IgD-negative memory B cell (primary cell): Measurements from ENCODE around the gene TMEM220. TPM values are rescaled to one million over a fixed set of nuclear protein-coding genes. Genes with fewer than 3 reads are reported as not detected.

ENCODE experiments used
- H3K27ac Mint-ChIP-seq, 3 donors: one replicate each; pipeline ENCODE4 v1.8.0; 2020 to 2022; ENCODE audit warnings: mild to moderate bottlenecking in 3 of 3, mixed read lengths in 3 of 3, moderate library complexity in 1 of 3
- H3K27me3 Mint-ChIP-seq: one replicate; pipeline ENCODE4 v1.8.0; 2021; ENCODE audit warnings: mixed read lengths
- H3K36me3 Mint-ChIP-seq: one replicate; pipeline ENCODE4 v1.8.0; 2020; ENCODE audit warnings: mild to moderate bottlenecking, mixed read lengths
- H3K4me1 Mint-ChIP-seq, 3 donors: one replicate each; pipeline ENCODE4 v1.8.0; 2020 to 2022; ENCODE audit warnings: mixed read lengths in 3 of 3, mild to moderate bottlenecking in 1 of 3
- H3K4me3 Mint-ChIP-seq, 4 donors: one replicate each; pipeline ENCODE4 v1.8.0; 2020 to 2022; ENCODE audit warnings: mild to moderate bottlenecking in 4 of 4, mixed read lengths in 4 of 4, moderate library complexity in 3 of 4
- H3K9me3 Mint-ChIP-seq, 3 donors: one replicate each; pipeline ENCODE4 v1.8.0; 2020 to 2021; ENCODE audit warnings: mixed read lengths in 3 of 3, mild to moderate bottlenecking in 1 of 3
- polyA plus RNA-seq: library from polyadenylated mRNA; unstranded; fragments of 300-500 nt; fragmentation: Illumina TruSeq; gene quantifications from one replicate; pipeline ENCODE4 v1.2.3, GENCODE V29; 2021

Gene TMEM220
- polyA plus RNA-seq, 1 donor from 2014 or later = 3.6 TPM

GRCh38 chr17:10683853-10684252, 46.0 kb downstream of the TMEM220 start:
- Mint-ChIP-seq H3K4me3 (no peak overlapping the region), H3K27me3 (no peaks in the 10 kb centered on the region), H3K36me3 (peaks cover 8% of the 10 kb centered on the region), H3K27ac (no peak overlapping the region), H3K9me3 (no peaks in the 10 kb centered on the region), H3K4me1 (peaks cover 0 to 5% (median 0%) of the 10 kb centered on the region in 3 donors)

- H3K4me1 Mint-ChIP-seq = no peaks in the 10 kb centered on the region
- no peaks in the 10 kb centered on the region for H3K9me3 Mint-ChIP-seq
- peaks cover 7% of the 10 kb centered on the region for H3K36me3 Mint-ChIP-seq
- peak overlapping the region in 1 of 3 donors; percentile 37 for H3K27ac Mint-ChIP-seq
- H3K4me3 Mint-ChIP-seq = no peak overlapping the region
- no peaks in the 10 kb centered on the region for H3K27me3 Mint-ChIP-seq
Measured at GRCh38 chr17:10681866-10682446, 47.9 kb downstream of the TMEM220 start.

- Mint-ChIP-seq H3K36me3 (peaks cover 6% of the 10 kb centered on the region), H3K27ac (no peak overlapping the region), H3K27me3 (no peaks in the 10 kb centered on the region), H3K4me3 (no peak overlapping the region), H3K4me1 (no peaks in the 10 kb centered on the region), H3K9me3 (no peaks in the 10 kb centered on the region)
Measured at GRCh38 chr17:10674704-10675103, 55.1 kb downstream of the TMEM220 start.

- peaks cover 6% of the 10 kb centered on the region for H3K36me3 Mint-ChIP-seq
- H3K27ac Mint-ChIP-seq = no peak overlapping the region
- H3K4me1 Mint-ChIP-seq = no peaks in the 10 kb centered on the region
- H3K9me3 Mint-ChIP-seq = no peaks in the 10 kb centered on the region
- H3K27me3 Mint-ChIP-seq = no peaks in the 10 kb centered on the region
- no peak overlapping the region for H3K4me3 Mint-ChIP-seq
Measured at GRCh38 chr17:10673312-10673711, 56.5 kb downstream of the TMEM220 start.

- Mint-ChIP-seq H3K4me1 (no peaks in the 10 kb centered on the region), H3K27me3 (no peaks in the 10 kb centered on the region), H3K27ac (no peak overlapping the region)
Measured at GRCh38 chr17:10668775-10669174, 61.0 kb downstream of the TMEM220 start.

GRCh38 chr17:10666906-10667305, 62.9 kb downstream of the TMEM220 start:
- Mint-ChIP-seq H3K27ac (no peak overlapping the region), H3K36me3 (peaks cover 15% of the 10 kb centered on the region), H3K4me3 (no peak overlapping the region), H3K9me3 (no peaks in the 10 kb centered on the region), H3K27me3 (no peaks in the 10 kb centered on the region), H3K4me1 (no peaks in the 10 kb centered on the region)

More at GRCh38 chr17:10668775-10669174, 61.0 kb downstream of the TMEM220 start:
- no peaks in the 10 kb centered on the region for H3K9me3 Mint-ChIP-seq
- no peak overlapping the region for H3K4me3 Mint-ChIP-seq
- H3K36me3 Mint-ChIP-seq = peaks cover 11% of the 10 kb centered on the region

- no peak overlapping the region for H3K4me3 Mint-ChIP-seq
- no peaks in the 10 kb centered on the region for H3K4me1 Mint-ChIP-seq
- no peak overlapping the region for H3K27ac Mint-ChIP-seq
- H3K36me3 Mint-ChIP-seq = peaks cover 15% of the 10 kb centered on the region
- no peaks in the 10 kb centered on the region for H3K27me3 Mint-ChIP-seq
- H3K9me3 Mint-ChIP-seq = no peaks in the 10 kb centered on the region
Measured at GRCh38 chr17:10664571-10664970, 65.3 kb downstream of the TMEM220 start.

Other genes with a start within 250 kb of the TMEM220 start
- gene MYH1, start 211.5 kb downstream of the TMEM220 start, polyA plus RNA-seq = not detected
- gene MYH2, start 180.4 kb downstream of the TMEM220 start, polyA plus RNA-seq = not detected
- 1.6 TPM for gene MYH3, start 72.7 kb downstream of the TMEM220 start, polyA plus RNA-seq
- 15.4 TPM for gene SCO1, start 32.5 kb downstream of the TMEM220 start, polyA plus RNA-seq
- gene ADPRM, start 32.4 kb downstream of the TMEM220 start, polyA plus RNA-seq = 33.2 TPM
- not detected for gene TMEM238L, start 74.1 kb upstream of the TMEM220 start, polyA plus RNA-seq
- gene PIRT, start 108.1 kb upstream of the TMEM220 start, polyA plus RNA-seq = not detected